GM12891 (cell line): ENCODE data around the gene PRMT2.

Source experiments
- DNase-seq: peaks from one replicate; pipeline ENCODE4 v3.0.0; 2011; ENCODE audit warnings: low spot score; ENCODE audit not compliant: insufficient read length
- FAIRE-seq: peaks from 2 replicates; lab custom pipeline; 2011; peaks lifted over from hg19 to GRCh38; lab: Jason Lieb, UNC
- PAX5 ChIP-seq: IDR thresholded peaks from 2 replicates; pipeline ENCODE4 v1.6.1; 2011; ENCODE audit warnings: low read length, moderate library complexity, mild to moderate bottlenecking; ENCODE audit not compliant: insufficient read depth, severe bottlenecking
- POLR2A ChIP-seq: IDR thresholded peaks from 2 replicates; pipeline ENCODE4 v1.6.1; 2011; ENCODE audit warnings: low read depth, low read length, control low read depth
- POLR2AphosphoS5 ChIP-seq: IDR thresholded peaks from 2 replicates; pipeline ENCODE4 v1.6.1; 2011; ENCODE audit warnings: low read depth, low read length, control low read depth
- POU2F2 ChIP-seq: IDR thresholded peaks from 2 replicates; pipeline ENCODE4 v1.6.1; 2011; ENCODE audit warnings: low read depth, mild to moderate bottlenecking, control low read depth, low read length, moderate library complexity
- SPI1 ChIP-seq: IDR thresholded peaks from 2 replicates; pipeline ENCODE4 v1.6.1; 2011; ENCODE audit warnings: low read depth, low read length, control low read depth
- TAF1 ChIP-seq: IDR thresholded peaks from 2 replicates; pipeline ENCODE4 v1.6.1; 2011; ENCODE audit warnings: low read depth, low read length, control low read depth

PRMT2 gene

GRCh38 chr21:46641656-46642055, 6.2 kb downstream of the PRMT2 start:
- DNase-seq, result no peak
- FAIRE-seq, result no peak
- TF ChIP-seq POU2F2 (no peak), SPI1 (no peak)

GRCh38 chr21:46643379-46644177, 8.1 kb downstream of the PRMT2 start:
- FAIRE-seq (no peak), DNase-seq (no peak)
- TF ChIP-seq POLR2A, result no peak

- DNase-seq (no peak), FAIRE-seq (no peak)
- TF ChIP-seq SPI1, result no peak
- no peak for TF ChIP-seq PAX5
- TF ChIP-seq POLR2AphosphoS5, result no peak
- no peak for TF ChIP-seq POU2F2
- no peak for TF ChIP-seq POLR2A
- TF ChIP-seq TAF1, result no peak
Measured at GRCh38 chr21:46645840-46646239, 10.4 kb downstream of the PRMT2 start.

- no peak for TF ChIP-seq POLR2A
- no peak for TF ChIP-seq TAF1
- no peak for TF ChIP-seq POLR2AphosphoS5
- TF ChIP-seq POU2F2, result no peak
- no peak for TF ChIP-seq PAX5
- no peak for TF ChIP-seq SPI1
- DNase-seq (no peak), FAIRE-seq (no peak)
Measured at GRCh38 chr21:46646541-46647154, 11.2 kb downstream of the PRMT2 start.

- FAIRE-seq (no peak), DNase-seq (no peak)
- TF ChIP-seq TAF1, result no peak
Measured at GRCh38 chr21:46648539-46648938, 13.1 kb downstream of the PRMT2 start.

- no peak for TF ChIP-seq POU2F2
- no peak for TF ChIP-seq POLR2A
- no peak for TF ChIP-seq POLR2AphosphoS5
- no peak for DNase-seq
- no peak for FAIRE-seq
Measured at GRCh38 chr21:46649356-46649755, 13.9 kb downstream of the PRMT2 start.

GRCh38 chr21:46650476-46651098, 15.1 kb downstream of the PRMT2 start:
- FAIRE-seq (no peak), DNase-seq (no peak)
- no peak for TF ChIP-seq POU2F2
- no peak for TF ChIP-seq SPI1
- no peak for TF ChIP-seq TAF1
- no peak for TF ChIP-seq POLR2AphosphoS5
- TF ChIP-seq PAX5, result no peak
- TF ChIP-seq POLR2A, result no peak

GRCh38 chr21:46651121-46651520, 15.6 kb downstream of the PRMT2 start:
- DNase-seq (no peak), FAIRE-seq (no peak)
- TF ChIP-seq PAX5 (no peak), POU2F2 (no peak), POLR2A (no peak), POLR2AphosphoS5 (no peak), SPI1 (no peak)

- TF ChIP-seq TAF1 (no peak), POU2F2 (no peak), POLR2AphosphoS5 (no peak), PAX5 (no peak), SPI1 (no peak), POLR2A (no peak)
- no peak for DNase-seq
- FAIRE-seq, result no peak
Measured at GRCh38 chr21:46655230-46655629, 19.8 kb downstream of the PRMT2 start.

- no peak for FAIRE-seq
- DNase-seq, result no peak
- TF ChIP-seq PAX5, result no peak
- TF ChIP-seq POLR2A, result no peak
- TF ChIP-seq SPI1, result no peak
- no peak for TF ChIP-seq POU2F2
- TF ChIP-seq TAF1, result no peak
- TF ChIP-seq POLR2AphosphoS5, result no peak
Measured at GRCh38 chr21:46656820-46657219, 21.3 kb downstream of the PRMT2 start.

GRCh38 chr21:46660505-46660904, 25.0 kb downstream of the PRMT2 start:
- FAIRE-seq, result no peak
- TF ChIP-seq PAX5 (no peak), POU2F2 (no peak), TAF1 (no peak), POLR2A (no peak), SPI1 (no peak), POLR2AphosphoS5 (no peak)
- no peak for DNase-seq
